Loucy (cell line): ENCODE data around the gene PCBP3.

ENCODE experiments used
- CTCF ChIP-seq: fragments of 200-600 bp; sonication (generic); conservative IDR thresholded peaks from 2 replicates; pipeline ENCODE4 v1.5.1; 2014; ENCODE audit warnings: mild to moderate bottlenecking, antibody characterized with exemption, low read length
- EZH2phosphoT487 ChIP-seq: fragments of 200-600 bp; IDR thresholded peaks from 2 replicates; pipeline ENCODE4 v1.6.1; 2018; ENCODE audit warnings: antibody characterized with exemption, mild to moderate bottlenecking, moderate library complexity, borderline replicate concordance

DNA sequence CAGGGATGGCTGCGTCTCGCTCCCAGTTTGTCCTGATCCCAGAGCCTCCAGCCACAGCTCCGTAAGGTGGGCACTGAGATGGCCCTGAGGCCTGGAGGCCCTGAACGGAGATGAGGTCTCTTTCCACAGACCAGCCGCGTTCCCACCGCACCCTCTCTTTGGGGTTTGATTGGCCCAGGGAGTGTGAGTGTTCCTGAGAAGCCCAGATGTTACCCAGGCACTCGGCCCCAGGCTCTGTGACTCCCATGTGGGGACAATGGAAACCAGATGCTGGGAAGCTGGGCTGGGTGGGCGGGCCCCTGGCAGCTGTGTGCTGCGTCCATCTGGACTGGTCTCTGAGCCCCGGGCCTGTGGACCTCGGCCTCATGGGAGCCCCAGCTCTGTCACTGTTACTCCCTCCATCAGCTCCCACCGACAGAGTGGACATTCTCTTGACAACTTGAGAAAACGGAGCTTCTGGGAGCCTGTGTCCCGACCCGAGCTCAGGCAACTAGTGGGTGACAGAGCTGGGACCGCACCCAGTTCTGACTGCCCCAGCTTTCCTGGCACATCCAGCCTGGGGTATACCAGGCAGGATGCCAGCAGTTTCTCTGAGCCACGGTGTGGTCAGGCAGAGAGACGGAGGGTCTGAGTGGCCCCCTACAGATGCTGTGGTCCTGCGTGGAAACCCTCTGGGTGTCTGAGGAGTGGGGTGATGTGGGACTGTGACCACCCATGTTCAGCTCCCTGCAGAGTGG is 328.3 kb downstream of the PCBP3 start:
- TF ChIP-seq CTCF (no peak), EZH2phosphoT487 (no peak)
